ENCODE results near the gene EDAR.

EDAR gene

GRCh38 chr2:108988796-108989713 lies at the start of gene EDAR:
Gene EDAR (minus strand): TSS chr2:108989220. CDS start chr2:108931014, 58,206 bp downstream.
- peak; percentile 6 to 76 for DNase-seq

GRCh38 chr2:109033171-109033570 lies 44.2 kb upstream of the EDAR start:
- no peak for DNase-seq

GRCh38 chr2:109032229-109032820 lies 43.3 kb upstream of the EDAR start:
- no peak for DNase-seq

- peak in 1 of 2 experiments; percentile 72 for DNase-seq
Observed at GRCh38 chr2:109031476-109032228, 42.6 kb upstream of the EDAR start.

GRCh38 chr2:109030870-109031475 lies 42.0 kb upstream of the EDAR start:
- no peak for DNase-seq

GRCh38 chr2:109029490-109030201 lies 40.6 kb upstream of the EDAR start:
- DNase-seq: no peak

GRCh38 chr2:109028738-109029489 lies 39.9 kb upstream of the EDAR start:
- DNase-seq: no peak

GRCh38 chr2:109028277-109028676 lies 39.3 kb upstream of the EDAR start:
- DNase-seq: no peak

- DNase-seq: no peak
Observed at GRCh38 chr2:109027702-109028101, 38.7 kb upstream of the EDAR start.

- DNase-seq: no peak
Observed at GRCh38 chr2:109024477-109024876, 35.5 kb upstream of the EDAR start.

GRCh38 chr2:109021895-109022300 lies 32.9 kb upstream of the EDAR start:
- no peak for DNase-seq

GRCh38 chr2:109020217-109020637 lies 31.2 kb upstream of the EDAR start:
- DNase-seq: no peak

- DNase-seq: no peak
Observed at GRCh38 chr2:109018452-109018851, 29.4 kb upstream of the EDAR start.

GRCh38 chr2:109017017-109017416 lies 28.0 kb upstream of the EDAR start:
- no peak for DNase-seq

GRCh38 chr2:109016376-109016775 lies 27.4 kb upstream of the EDAR start:
- DNase-seq: no peak

GRCh38 chr2:109014476-109014875 lies 25.5 kb upstream of the EDAR start:
- no peak for DNase-seq

GRCh38 chr2:109013051-109013450 lies 24.0 kb upstream of the EDAR start:
- DNase-seq: no peak

GRCh38 chr2:109009920-109010610 lies 21.0 kb upstream of the EDAR start:
- no peak for DNase-seq

GRCh38 chr2:109006971-109007370 lies 18.0 kb upstream of the EDAR start:
- no peak for DNase-seq

- DNase-seq: no peak
Observed at GRCh38 chr2:109005686-109006204, 16.7 kb upstream of the EDAR start.

- DNase-seq: no peak
Observed at GRCh38 chr2:109001201-109001600, 12.2 kb upstream of the EDAR start.

All from NCI-H526 (cell line).